C4-2B (cell line): ENCODE measurements around the gene EXOC7.

Source experiments
- H3K27ac ChIP-seq: fragments of 450-650 bp; 2 replicates; pipeline ENCODE4 v1.5.1; 2017
- CTCF ChIP-seq: fragments of 450-650 bp; conservative IDR thresholded peaks from 2 replicates; pipeline ENCODE4 v1.5.1; 2017; ENCODE audit warnings: mild to moderate bottlenecking
- ZFX ChIP-seq: fragments of 450-650 bp; IDR thresholded peaks from 2 replicates; pipeline ENCODE4 v1.6.1; 2017

The EXOC7 gene

GRCh38 chr17:76141212-76142038 lies 37.8 kb upstream of the EXOC7 start, which contains the start of gene FOXJ1:
Gene FOXJ1 (minus strand): TSS chr17:76141245. CDS start chr17:76140395, 850 bp downstream.
- peak within 1 kb of the TSS; percentile 34 for H3K27ac ChIP-seq
- TF ChIP-seq CTCF: no peak
- TF ChIP-seq ZFX: no peak

GRCh38 chr17:76140661-76141211 lies 37.1 kb upstream of the EXOC7 start:
- no peak for TF ChIP-seq ZFX
- TF ChIP-seq CTCF: no peak
- H3K27ac ChIP-seq: no peak overlapping the region

- H3K27ac ChIP-seq: no peak overlapping the region
- TF ChIP-seq ZFX: no peak
- no peak for TF ChIP-seq CTCF
Measured at GRCh38 chr17:76139801-76140660, 36.4 kb upstream of the EXOC7 start.

- no peak for TF ChIP-seq ZFX
- TF ChIP-seq CTCF: no peak
Measured at GRCh38 chr17:76138896-76139752, 35.5 kb upstream of the EXOC7 start.

GRCh38 chr17:76138234-76138895 lies 34.8 kb upstream of the EXOC7 start:
- TF ChIP-seq ZFX (no peak), CTCF (no peak)
- H3K27ac ChIP-seq: no peak overlapping the region

More at GRCh38 chr17:76138896-76139752, 35.5 kb upstream of the EXOC7 start:
- no peak overlapping the region for H3K27ac ChIP-seq

GRCh38 chr17:76137351-76138233 lies 34.0 kb upstream of the EXOC7 start:
- TF ChIP-seq CTCF (no peak), ZFX (no peak)
- no peak overlapping the region for H3K27ac ChIP-seq
